HL-60 (cell line): ENCODE data around the gene CYB5A.
"Not testable (repeated sequence)": the region's sequence is repeated elsewhere in the genome, so short reads cannot be mapped to it uniquely, and the experiment has no call there.

Source experiments
- DNase-seq, 2 experiments: peaks; one replicate each; pipeline ENCODE4 v3.0.0-alpha.2; 2010 to 2020; ENCODE audit warnings: low read depth in 1 of 2, low spot score in 1 of 2
- H3K27ac ChIP-seq: fragments of 250-450 bp; sonication (Bioruptor Pico); replicated peaks from 2 replicates; pipeline ENCODE4 v1.5.1; 2020; ENCODE audit warnings: mild to moderate bottlenecking, moderate library complexity
- H3K27me3 ChIP-seq: fragments of 250-450 bp; sonication (Bioruptor Pico); 2 replicates; pipeline ENCODE4 v1.5.1; 2021; ENCODE audit warnings: mild to moderate bottlenecking, moderate library complexity; ENCODE audit not compliant: insufficient read depth, poor library complexity, severe bottlenecking
- H3K4me3 ChIP-seq: replicated peaks from 2 replicates; pipeline ENCODE4 v1.5.1; 2011; ENCODE audit warnings: mild to moderate bottlenecking, control low read depth, low read length; ENCODE audit not compliant: insufficient read depth
- GABPA ChIP-seq: IDR thresholded peaks from 2 replicates; pipeline ENCODE4 v1.6.1; 2012; ENCODE audit warnings: low read depth
- POLR2AphosphoS5 ChIP-seq: IDR thresholded peaks from 2 replicates; pipeline ENCODE4 v1.6.1; 2012; ENCODE audit warnings: low read depth
- REST ChIP-seq: IDR thresholded peaks from 2 replicates; pipeline ENCODE4 v1.6.1; 2012; ENCODE audit warnings: low read depth; ENCODE audit not compliant: insufficient replicate concordance
- SPI1 ChIP-seq: IDR thresholded peaks from 2 replicates; pipeline ENCODE4 v1.6.1; 2012; ENCODE audit warnings: low read depth, mild to moderate bottlenecking, borderline replicate concordance
- TF ChIP-seq, protein P1 (sequence below): IDR thresholded peaks from one replicate; pipeline ENCODE4 v1.5.1; 2011; ENCODE audit warnings: low read length, control low read depth, inconsistent platforms; ENCODE audit not compliant: insufficient read depth

CYB5A gene

DNA sequence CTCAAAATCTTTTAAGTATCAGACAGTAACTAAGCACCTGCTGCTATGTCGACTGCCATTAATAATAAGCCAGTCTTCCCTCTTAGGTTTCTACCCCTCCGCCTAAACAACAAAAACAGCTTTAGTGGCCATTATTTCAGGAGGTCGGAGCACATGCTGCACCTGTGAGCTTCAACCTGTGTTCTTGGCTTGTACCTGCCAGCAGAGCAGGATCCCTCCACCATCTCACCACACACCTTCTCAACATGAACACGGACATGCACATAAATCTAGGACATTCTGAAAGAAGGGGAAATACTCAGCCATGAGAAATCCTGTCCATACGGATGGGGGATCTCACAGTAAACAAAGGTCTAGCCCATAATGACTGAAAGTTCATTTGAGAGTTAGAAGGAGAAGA is 3.7 kb downstream of the CYB5A start:
- DNase-seq, result no peak
- H3K27ac ChIP-seq, result no peak overlapping the region
- TF ChIP-seq, protein P1, sequence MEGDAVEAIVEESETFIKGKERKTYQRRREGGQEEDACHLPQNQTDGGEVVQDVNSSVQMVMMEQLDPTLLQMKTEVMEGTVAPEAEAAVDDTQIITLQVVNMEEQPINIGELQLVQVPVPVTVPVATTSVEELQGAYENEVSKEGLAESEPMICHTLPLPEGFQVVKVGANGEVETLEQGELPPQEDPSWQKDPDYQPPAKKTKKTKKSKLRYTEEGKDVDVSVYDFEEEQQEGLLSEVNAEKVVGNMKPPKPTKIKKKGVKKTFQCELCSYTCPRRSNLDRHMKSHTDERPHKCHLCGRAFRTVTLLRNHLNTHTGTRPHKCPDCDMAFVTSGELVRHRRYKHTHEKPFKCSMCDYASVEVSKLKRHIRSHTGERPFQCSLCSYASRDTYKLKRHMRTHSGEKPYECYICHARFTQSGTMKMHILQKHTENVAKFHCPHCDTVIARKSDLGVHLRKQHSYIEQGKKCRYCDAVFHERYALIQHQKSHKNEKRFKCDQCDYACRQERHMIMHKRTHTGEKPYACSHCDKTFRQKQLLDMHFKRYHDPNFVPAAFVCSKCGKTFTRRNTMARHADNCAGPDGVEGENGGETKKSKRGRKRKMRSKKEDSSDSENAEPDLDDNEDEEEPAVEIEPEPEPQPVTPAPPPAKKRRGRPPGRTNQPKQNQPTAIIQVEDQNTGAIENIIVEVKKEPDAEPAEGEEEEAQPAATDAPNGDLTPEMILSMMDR, result no peak
- TF ChIP-seq SPI1 (no peak), GABPA (no peak), REST (no peak), POLR2AphosphoS5 (no peak)
- no peak overlapping the region for H3K4me3 ChIP-seq
- no peaks in the 10 kb centered on the region for H3K27me3 ChIP-seq

DNA sequence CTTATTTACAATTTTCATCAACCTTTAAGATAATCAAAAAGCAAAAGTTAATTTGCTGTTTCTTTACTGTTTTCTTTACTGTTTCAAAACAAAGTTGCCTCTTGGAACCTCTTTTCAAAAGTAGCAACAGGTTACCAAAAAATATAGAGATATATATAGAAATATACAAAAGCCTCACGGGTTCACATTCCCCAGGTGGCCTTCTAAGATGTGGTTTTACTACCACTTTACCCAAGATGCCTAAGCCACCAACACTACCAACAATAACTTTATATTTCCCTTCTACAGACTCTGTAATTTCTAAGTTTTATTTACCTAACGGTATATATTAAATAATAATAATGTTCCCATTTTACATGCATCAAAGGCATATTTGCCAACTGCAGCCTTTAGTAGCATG is 4.9 kb downstream of the CYB5A start:
- no peak overlapping the region for H3K27ac ChIP-seq

DNA sequence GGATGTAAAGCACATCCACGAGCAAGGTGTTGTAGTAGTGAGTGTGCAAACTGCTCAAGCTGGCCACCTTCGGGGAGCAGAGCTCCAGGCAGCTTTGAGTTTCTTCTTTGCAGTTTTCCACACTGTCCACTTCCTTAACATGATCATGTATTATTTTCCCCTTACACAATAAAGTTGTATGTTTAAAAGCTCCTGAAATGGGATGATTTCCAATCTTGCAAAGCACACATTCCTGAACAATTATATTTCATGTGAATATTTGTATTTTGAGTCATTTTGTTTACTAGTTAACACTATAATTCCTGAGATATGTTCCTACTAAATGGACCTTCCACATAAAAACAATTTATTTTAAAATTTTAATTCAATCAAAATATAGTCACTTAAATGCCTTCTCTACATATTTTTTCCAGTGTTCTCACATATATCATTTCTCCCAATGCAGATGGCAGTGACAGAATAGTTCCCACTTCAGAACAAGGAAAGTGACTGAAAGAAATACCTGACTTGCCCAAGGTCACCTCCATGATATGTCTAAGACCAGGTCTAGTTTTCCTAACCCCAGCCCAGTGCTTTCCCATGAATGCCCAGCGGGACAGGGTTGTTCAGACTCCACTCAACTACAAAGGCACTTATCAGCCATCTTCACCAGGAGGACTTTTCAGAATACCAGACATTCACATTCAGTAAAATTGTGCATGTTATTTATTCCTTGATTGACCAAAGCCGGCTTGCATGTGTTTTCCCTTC is 5.5 kb downstream of the CYB5A start:
- no peak for DNase-seq
- H3K27ac ChIP-seq, result no peak overlapping the region
- no peak overlapping the region for H3K4me3 ChIP-seq

More for the DNA sequence above, 4.9 kb downstream of the CYB5A start:
- Histone ChIP-seq H3K27me3 (no peaks in the 10 kb centered on the region), H3K4me3 (no peak overlapping the region)
- no peak for DNase-seq
- no peak for TF ChIP-seq GABPA
- no peak for TF ChIP-seq POLR2AphosphoS5
- no peak for TF ChIP-seq SPI1
- TF ChIP-seq, protein P1, result no peak
- no peak for TF ChIP-seq REST

DNA sequence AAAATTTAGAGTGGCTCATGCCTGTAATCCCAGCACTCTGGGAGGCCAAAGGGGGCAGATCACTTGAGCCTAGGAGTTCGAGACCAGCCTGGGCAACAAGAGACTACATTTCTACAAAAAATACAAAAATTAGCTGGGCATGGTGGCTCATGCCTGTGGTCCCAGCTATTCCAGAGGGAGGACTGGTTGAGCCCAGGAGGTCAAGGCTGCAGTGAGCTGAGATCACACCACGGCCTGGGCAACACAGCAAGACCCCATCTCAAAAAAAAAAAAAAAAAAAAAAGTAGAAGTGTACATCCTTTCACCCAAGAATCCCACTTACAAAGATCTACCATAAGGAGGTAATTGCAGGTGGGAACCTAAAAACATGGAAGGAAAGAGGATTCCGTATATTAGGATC is 6.2 kb downstream of the CYB5A start:
- H3K27me3 ChIP-seq, H3K4me3 ChIP-seq, H3K27ac ChIP-seq, DNase-seq: not testable (repeated sequence)

More for the DNA sequence above, 5.5 kb downstream of the CYB5A start:
- TF ChIP-seq REST (no peak), SPI1 (no peak), GABPA (no peak), POLR2AphosphoS5 (no peak)
- TF ChIP-seq, protein P1, result no peak
- no peaks in the 10 kb centered on the region for H3K27me3 ChIP-seq
